ENCODE measurements around the gene AGR3.

AGR3 gene

DNA sequence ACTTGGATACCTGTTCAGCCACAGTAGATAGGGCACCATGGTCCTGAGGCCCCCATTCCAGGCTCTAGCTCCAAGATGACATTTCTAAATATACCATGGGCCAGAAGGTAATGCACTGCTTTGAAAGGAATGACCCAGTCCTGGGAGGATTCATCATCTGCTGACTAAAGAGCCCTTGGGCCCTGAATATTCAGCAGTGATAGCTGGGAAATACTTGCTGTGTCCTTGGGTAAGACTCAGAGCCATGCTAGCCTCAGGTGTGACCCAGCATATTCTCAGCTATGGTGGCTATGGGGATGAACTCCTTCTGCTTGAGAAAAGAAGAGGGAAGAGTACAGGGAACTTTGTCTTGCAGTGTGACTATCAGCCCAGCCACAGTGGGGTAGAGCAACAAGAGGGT, 55.7 kb downstream of the AGR3 start:
- DNase-seq = no peak

DNA sequence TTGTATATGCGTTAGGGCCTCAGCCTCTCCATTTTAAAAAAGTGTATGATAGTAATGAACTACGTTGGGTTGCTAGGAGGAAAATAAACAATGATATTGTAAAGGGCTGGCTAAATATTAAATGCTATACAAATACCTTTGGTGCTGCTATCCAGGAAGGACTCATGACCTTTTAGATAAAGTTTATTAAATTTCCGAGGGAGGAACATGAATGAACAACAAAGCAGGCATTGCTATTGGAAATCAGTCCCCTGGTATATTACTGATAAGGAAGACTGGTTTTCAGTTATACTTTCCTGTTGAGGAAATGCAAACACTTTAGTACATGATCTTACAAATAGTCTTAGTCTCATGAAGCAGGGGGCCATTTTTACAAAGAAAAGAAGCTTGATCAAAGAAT, 59.8 kb downstream of the AGR3 start:
- no peak for DNase-seq

DNA sequence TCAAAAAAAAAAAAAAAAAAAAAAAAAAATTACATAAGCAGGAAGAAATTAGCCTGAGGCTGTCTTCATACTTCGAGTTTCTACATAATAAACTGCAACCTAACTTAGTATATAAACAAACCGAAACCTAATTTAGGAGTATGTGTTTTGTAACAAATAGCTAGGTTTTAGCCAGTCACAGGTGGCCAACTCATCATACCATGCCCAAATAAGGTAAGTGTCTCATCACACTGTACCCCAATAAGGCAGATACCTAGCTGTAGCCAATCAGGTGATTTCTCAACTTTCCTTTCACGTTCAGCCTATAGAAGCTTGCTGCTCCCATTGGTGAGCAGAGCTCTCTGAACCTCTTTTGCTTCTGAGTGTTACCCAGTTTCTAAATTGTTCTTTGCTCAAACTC, 63.1 kb downstream of the AGR3 start:
- DNase-seq = no peak

DNA sequence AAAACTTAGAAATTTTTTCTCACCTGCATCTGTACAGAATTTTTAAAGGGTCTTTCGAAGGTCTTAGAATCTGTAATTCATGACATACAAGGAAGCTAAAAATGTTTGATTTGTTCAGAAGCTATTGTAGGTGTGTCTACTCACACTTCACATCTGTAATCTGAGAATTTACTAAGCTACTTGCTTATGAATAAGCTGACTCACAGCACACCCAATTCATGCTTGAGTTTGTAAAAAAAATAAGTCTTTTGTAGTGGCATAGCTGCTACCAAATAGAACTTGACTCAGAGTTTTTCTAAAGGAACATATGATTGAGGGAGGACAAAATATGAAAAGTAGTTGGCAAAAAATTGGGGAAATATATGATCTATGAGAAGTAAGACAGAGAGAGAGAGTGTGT, 64.2 kb downstream of the AGR3 start:
- no peak for DNase-seq

DNA sequence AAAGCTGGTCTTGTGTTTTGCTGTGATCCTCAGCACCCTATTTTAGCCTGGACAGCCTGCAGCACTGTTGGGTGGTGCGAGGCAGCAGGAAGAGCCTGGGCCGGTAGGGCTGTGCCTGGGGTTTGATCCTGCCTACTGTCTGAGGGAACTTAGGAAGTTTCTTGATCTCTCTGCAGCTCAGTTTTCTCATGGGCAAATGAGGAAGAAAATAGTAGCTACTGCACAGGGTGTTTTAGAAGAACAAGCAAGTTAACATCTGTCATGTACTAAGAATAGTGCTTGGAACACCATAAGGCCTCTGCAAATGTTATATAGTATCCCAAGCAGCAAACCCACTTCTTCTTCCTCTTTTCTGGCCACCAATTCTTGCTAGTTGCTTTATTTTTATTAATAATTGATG, 65.0 kb downstream of the AGR3 start:
- DNase-seq = peak; percentile 3

DNA sequence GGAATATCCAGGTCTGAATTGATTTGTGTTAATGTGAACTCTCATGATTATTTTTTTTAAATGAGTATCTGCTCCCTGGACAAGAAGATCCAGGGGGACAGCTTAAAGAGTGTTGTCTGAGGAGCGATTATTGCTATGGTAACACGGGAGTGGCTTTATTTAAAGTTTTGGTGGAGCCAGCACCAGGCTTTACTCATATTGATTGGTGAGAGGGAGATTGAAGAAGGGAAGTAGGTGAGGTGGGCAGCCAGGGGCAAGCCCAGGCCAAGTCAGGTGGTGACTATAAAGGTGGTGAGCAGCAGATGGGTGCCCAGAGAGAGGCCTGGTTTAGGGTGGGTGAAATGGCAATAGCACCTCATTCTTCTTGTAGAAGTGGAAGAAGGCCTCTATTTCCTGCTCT, 66.8 kb downstream of the AGR3 start:
- no peak for DNase-seq

DNA sequence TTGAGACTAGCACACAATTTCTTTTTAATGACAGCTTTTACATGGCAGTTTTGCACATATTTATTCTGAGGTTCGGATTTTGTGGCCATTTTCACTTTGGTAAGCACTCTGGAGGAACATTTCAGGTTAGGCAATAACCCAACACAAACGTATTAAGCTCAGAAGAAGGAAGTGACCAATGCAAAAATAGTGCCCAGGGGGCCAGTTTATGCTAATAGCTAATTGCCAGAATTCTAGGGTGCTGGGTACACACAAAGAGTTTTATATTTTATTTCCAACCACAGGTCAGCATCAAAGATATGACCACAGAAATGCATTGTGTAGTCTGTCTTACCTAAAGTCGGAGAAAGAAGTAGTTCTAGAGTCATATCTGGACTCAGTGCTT, 68.6 kb downstream of the AGR3 start:
- peak; percentile 3 for DNase-seq

DNA sequence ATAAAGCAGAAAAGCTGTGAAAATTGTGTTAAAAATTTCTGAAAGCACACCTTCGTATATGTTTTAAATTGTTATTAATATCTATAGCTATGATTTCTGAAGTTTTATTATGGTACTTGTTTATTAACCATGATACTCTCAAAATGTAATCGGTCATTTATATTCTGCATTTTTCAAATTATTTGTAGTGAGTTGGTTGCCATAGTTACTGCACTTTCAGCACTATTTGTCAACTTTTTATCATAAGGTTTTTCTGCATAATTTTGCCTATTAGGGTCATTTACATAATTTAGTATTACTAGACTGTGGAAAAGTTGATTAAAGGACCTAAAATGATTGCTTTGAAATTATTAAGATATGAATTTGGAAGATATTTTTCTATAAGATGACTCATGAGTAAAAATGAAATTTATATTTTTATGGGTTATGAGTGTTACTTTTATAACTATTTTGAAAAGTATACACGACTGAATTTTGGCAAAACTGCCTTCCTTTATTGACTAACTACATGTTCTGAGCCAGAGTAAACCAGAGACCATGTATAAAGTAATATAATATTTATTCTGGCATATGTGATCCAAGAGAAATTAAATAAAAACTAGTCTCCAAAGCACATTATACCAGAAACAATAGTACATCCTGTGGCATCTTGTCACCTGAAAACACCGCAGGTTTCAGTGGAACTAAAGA, 69.1 kb downstream of the AGR3 start:
- no peak for DNase-seq

DNA sequence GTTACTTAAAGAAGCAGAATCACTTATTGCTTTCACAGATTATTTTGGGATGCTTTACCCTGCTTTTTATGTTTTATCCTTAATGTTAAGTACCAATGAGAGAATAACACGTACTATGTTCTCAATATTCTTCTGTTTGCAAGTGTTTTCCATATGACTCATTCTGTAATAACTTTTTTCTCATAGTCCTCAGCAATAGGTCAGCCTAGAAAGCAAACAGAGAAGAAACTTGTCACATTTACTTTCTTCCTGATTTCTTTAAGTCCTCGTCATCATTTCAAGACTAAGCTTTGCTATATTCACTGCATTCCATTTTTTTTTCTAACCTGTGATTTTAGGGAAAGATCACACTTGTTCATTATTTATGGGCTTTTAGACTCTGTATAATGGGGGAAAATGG, 70.2 kb downstream of the AGR3 start:
- no peak for DNase-seq

DNA sequence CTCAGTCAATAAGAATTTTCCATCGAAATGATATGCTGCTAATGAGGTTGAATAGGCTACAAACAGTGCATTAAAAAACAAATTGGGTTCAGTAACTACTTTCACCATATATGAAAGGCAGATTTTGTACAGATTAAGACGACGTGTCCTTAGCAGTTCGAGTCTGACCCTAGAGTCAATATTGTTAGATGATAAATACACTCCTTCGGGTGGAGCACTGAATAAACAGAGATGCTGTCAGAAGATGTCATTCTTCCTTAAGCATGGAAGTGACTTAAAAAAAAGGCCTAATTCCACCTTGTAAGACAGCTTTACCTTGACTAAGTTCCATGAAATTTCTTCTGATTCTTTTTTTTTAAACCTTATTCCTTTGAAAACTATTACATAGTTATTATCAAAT, 71.2 kb downstream of the AGR3 start:
- no peak for DNase-seq

DNA sequence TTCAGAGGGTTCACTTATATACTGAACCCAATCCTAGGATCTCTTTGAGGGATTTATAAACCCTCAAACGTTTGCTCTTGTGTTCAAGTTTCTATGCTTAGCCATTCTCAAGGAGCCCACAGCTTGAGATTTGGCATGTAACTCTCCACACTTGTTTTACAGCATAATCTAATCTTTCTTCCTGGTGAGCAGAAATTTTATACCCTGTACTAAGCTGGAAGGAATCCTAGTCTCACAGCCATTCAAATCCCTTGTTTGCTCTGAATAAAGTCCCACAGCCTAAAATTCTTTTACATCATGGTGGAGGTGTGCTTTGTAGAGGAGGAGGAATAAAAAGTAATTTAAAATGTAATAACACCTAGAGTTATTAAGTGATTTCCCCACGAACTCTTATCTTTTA, 71.7 kb downstream of the AGR3 start:
- no peak for DNase-seq
